ENCODE data around the gene MRPS18B.
A peak's percentile ranks its signal among the peaks of the same experiment; 100 is the strongest.

MRPS18B gene

GRCh38 chr6:30601815-30602641 is 15.6 kb upstream of the MRPS18B start:
- DNase-seq (ENCODE audit: low read depth in 2 of 2, low spot score in 1 of 2): no peak

- no peak for DNase-seq (ENCODE audit: low read depth in 2 of 2, low spot score in 1 of 2)
Observed at GRCh38 chr6:30603961-30604360, 13.7 kb upstream of the MRPS18B start.

- DNase-seq (ENCODE audit: low read depth in 2 of 2, low spot score in 1 of 2): no peak
Observed at GRCh38 chr6:30610065-30610464, 7.6 kb upstream of the MRPS18B start.

GRCh38 chr6:30611150-30611855 is 6.3 kb upstream of the MRPS18B start:
- DNase-seq (ENCODE audit: low read depth in 2 of 2, low spot score in 1 of 2): no peak

- DNase-seq (ENCODE audit: low read depth in 2 of 2, low spot score in 1 of 2): no peak
Observed at GRCh38 chr6:30611856-30612194, 5.8 kb upstream of the MRPS18B start.

GRCh38 chr6:30612213-30612612 is 5.4 kb upstream of the MRPS18B start:
- DNase-seq (ENCODE audit: low read depth in 2 of 2, low spot score in 1 of 2): no peak

GRCh38 chr6:30612687-30613248 is 4.9 kb upstream of the MRPS18B start:
- no peak for DNase-seq (ENCODE audit: low read depth in 2 of 2, low spot score in 1 of 2)

GRCh38 chr6:30613251-30614043 is 4.2 kb upstream of the MRPS18B start:
- no peak for DNase-seq (ENCODE audit: low read depth in 2 of 2, low spot score in 1 of 2)

- DNase-seq (ENCODE audit: low read depth in 2 of 2, low spot score in 1 of 2): no peak
Observed at GRCh38 chr6:30614044-30614842, 3.4 kb upstream of the MRPS18B start.

- DNase-seq (ENCODE audit: low read depth in 2 of 2, low spot score in 1 of 2): peak; percentile 65 to 69
Observed at GRCh38 chr6:30614843-30615218, 2.8 kb upstream of the MRPS18B start.

GRCh38 chr6:30615219-30615957 is 2.3 kb upstream of the MRPS18B start:
- no peak for DNase-seq (ENCODE audit: low read depth in 2 of 2, low spot score in 1 of 2)

- no peak for DNase-seq (ENCODE audit: low read depth in 2 of 2, low spot score in 1 of 2)
Observed at GRCh38 chr6:30615958-30616810, 1.5 kb upstream of the MRPS18B start.

GRCh38 chr6:30616811-30617564 is 652 bp upstream of the MRPS18B start, which contains the start of gene PPP1R10:
Gene PPP1R10 (minus strand): TSS chr6:30617243. CDS start chr6:30609944, 7,299 bp downstream.
- peak; percentile 94 to 98 for DNase-seq (ENCODE audit: low read depth in 2 of 2, low spot score in 1 of 2)

GRCh38 chr6:30618270-30618797 is 694 bp downstream of the MRPS18B start:
- DNase-seq (ENCODE audit: low read depth in 2 of 2, low spot score in 1 of 2): no peak

GRCh38 chr6:30619561-30619960 is 1.9 kb downstream of the MRPS18B start:
- DNase-seq (ENCODE audit: low read depth in 2 of 2, low spot score in 1 of 2): no peak

- DNase-seq (ENCODE audit: low read depth in 2 of 2, low spot score in 1 of 2): no peak
Observed at GRCh38 chr6:30625511-30625910, 7.9 kb downstream of the MRPS18B start.

- peak; percentile 75 to 82 for DNase-seq (ENCODE audit: low read depth in 2 of 2, low spot score in 1 of 2)
Observed at GRCh38 chr6:30626484-30627366, 9.1 kb downstream of the MRPS18B start, which contains the start of gene ATAT1. Gene ATAT1 (plus strand): TSS chr6:30626874.

Data from stimulated activated CD8-positive, alpha-beta memory T cell treated with anti-CD3 and anti-CD28 coated beads, Interleukin-4, amount 100 ng/mL, for 4 hours (primary cell).